T1000 (cell line): ENCODE measurements around the gene RFNG.

Experiments
- DNase-seq: peaks from one replicate; lab custom pipeline; 2025; ENCODE audit warnings: mixed read lengths; lab: John Stamatoyannopoulos, UW

Gene RFNG

GRCh38 chr17:81999976-82000802 lies 51.4 kb downstream of the RFNG start:
- DNase-seq: no peak

- DNase-seq: no peak
Observed at GRCh38 chr17:81999587-81999975, 52.0 kb downstream of the RFNG start.

GRCh38 chr17:81998691-81999438 lies 52.7 kb downstream of the RFNG start:
- no peak for DNase-seq

- no peak for DNase-seq
Observed at GRCh38 chr17:81998212-81998611, 53.4 kb downstream of the RFNG start.
